ENCODE results near the gene TRPC3. TPM values are rescaled to one million over a fixed set of nuclear protein-coding genes. Genes with fewer than 3 reads are reported as not detected.

The TRPC3 gene
- total RNA-seq, 1 experiment from 2014 or later, result 0.25 TPM

- POLR2A ChIA-PET, result no interaction called here
- H3K79me2 ChIP-seq (ENCODE audit: insufficient read depth, low read length), result no peaks in the 10 kb centered on the region
- no peaks in the 10 kb centered on the region for H3K9me2 ChIP-seq (ENCODE audit: insufficient read depth)
- no peak for TF ChIP-seq POLR2A (IDR thresholded peaks at IDR 0.05; ENCODE audit: borderline replicate concordance, extremely low read depth, insufficient read depth, insufficient read length)
- no peak for TF ChIP-seq ELF1 (IDR thresholded peaks at IDR 0.05; ENCODE audit: borderline replicate concordance, low read depth)
- TF ChIP-seq FOSL1 (IDR thresholded peaks at IDR 0.05; ENCODE audit: low read depth), result no peak
- no peak for TF ChIP-seq EZH2 (IDR thresholded peaks at IDR 0.05)
- no peak for TF ChIP-seq REST (IDR thresholded peaks at IDR 0.05; ENCODE audit: low read depth)
- no peak for TF ChIP-seq CBX3 (IDR thresholded peaks at IDR 0.05; ENCODE audit: low read depth)
- no peak for TF ChIP-seq ZFX (IDR thresholded peaks at IDR 0.05)
- CTCF ChIA-PET, result no interaction called here
- intact Hi-C loops (cut with micrococcal nuclease), result no loop called here
- H3K36me3 ChIP-seq (ENCODE audit: control insufficient read depth in 1 of 2, insufficient read depth in 2 of 2, low read length in 2 of 2), result no peaks in the 10 kb centered on the region
- no peak overlapping the region for H3K4me3 ChIP-seq (replicated peaks in 1 of 2; ENCODE audit: low read depth in 1 of 2, low read length in 2 of 2)
- no peak for ATAC-seq
- no peaks in the 10 kb centered on the region for H4K20me1 ChIP-seq (ENCODE audit: insufficient read depth)
- no TSS peak for BruUV-seq (replicated peaks)
- H3K27ac ChIP-seq (ENCODE audit: low read depth, low read length), result no peak overlapping the region
- H3K27me3 ChIP-seq (ENCODE audit: insufficient read depth, low read length), result no peaks in the 10 kb centered on the region
- H3K4me2 ChIP-seq (ENCODE audit: low read length), result no peak overlapping the region
- no peaks in the 10 kb centered on the region for H3K9me3 ChIP-seq (ENCODE audit: control insufficient read depth in 1 of 2, insufficient read depth in 1 of 2, low read depth in 1 of 2, low read length in 2 of 2)
- DNase-seq (ENCODE audit: low read depth, low spot score), result no peak
- no peak overlapping the region for H2AFZ ChIP-seq (ENCODE audit: low read depth, low read length, poor library complexity, severe bottlenecking)
- RAD21 ChIA-PET (ENCODE audit: low non-redundant PET in 1 of 2, low total read pairs in 2 of 2, uncharacterized antibody in 2 of 2, unreplicated experiment in 2 of 2), result no interaction called here
- H3K9ac ChIP-seq (ENCODE audit: low read length), result no peak overlapping the region
- no peaks in the 10 kb centered on the region for H3K4me1 ChIP-seq (ENCODE audit: control insufficient read depth in 1 of 2, insufficient read depth in 2 of 2, low read length in 2 of 2)
Observed at GRCh38 chr4:121980643-121981042, 28.8 kb upstream of the TRPC3 start.

- CTCF ChIA-PET, result no interaction called here
- intact Hi-C loops (cut with micrococcal nuclease), result no loop called here
- BruUV-seq (replicated peaks), result no TSS peak
- H3K4me1 ChIP-seq (ENCODE audit: control insufficient read depth in 1 of 2, insufficient read depth in 2 of 2, low read length in 2 of 2), result no peaks in the 10 kb centered on the region
- H3K9ac ChIP-seq (ENCODE audit: low read length), result no peak overlapping the region
- H4K20me1 ChIP-seq (ENCODE audit: insufficient read depth), result no peaks in the 10 kb centered on the region
- ATAC-seq, result no peak
- H2AFZ ChIP-seq (ENCODE audit: low read depth, low read length, poor library complexity, severe bottlenecking), result no peak overlapping the region
- no peaks in the 10 kb centered on the region for H3K79me2 ChIP-seq (ENCODE audit: insufficient read depth, low read length)
- RAD21 ChIA-PET (ENCODE audit: low non-redundant PET in 1 of 2, low total read pairs in 2 of 2, uncharacterized antibody in 2 of 2, unreplicated experiment in 2 of 2), result no interaction called here
- no peak overlapping the region for H3K4me3 ChIP-seq (replicated peaks in 1 of 2; ENCODE audit: low read depth in 1 of 2, low read length in 2 of 2)
- no peak overlapping the region for H3K27ac ChIP-seq (ENCODE audit: low read depth, low read length)
- POLR2A ChIA-PET, result no interaction called here
- H3K4me2 ChIP-seq (ENCODE audit: low read length), result no peak overlapping the region
- no peaks in the 10 kb centered on the region for H3K36me3 ChIP-seq (ENCODE audit: control insufficient read depth in 1 of 2, insufficient read depth in 2 of 2, low read length in 2 of 2)
- DNase-seq (ENCODE audit: low read depth, low spot score), result no peak
- no peaks in the 10 kb centered on the region for H3K27me3 ChIP-seq (ENCODE audit: insufficient read depth, low read length)
- no peaks in the 10 kb centered on the region for H3K9me3 ChIP-seq (ENCODE audit: control insufficient read depth in 1 of 2, insufficient read depth in 1 of 2, low read depth in 1 of 2, low read length in 2 of 2)
- H3K9me2 ChIP-seq (ENCODE audit: insufficient read depth), result no peaks in the 10 kb centered on the region
- TF ChIP-seq ZFX (IDR thresholded peaks at IDR 0.05), result no peak
- TF ChIP-seq CEBPB (IDR thresholded peaks at IDR 0.05; ENCODE audit: low read depth), result no peak
- TF ChIP-seq ZNF274 (IDR thresholded peaks at IDR 0.05; ENCODE audit: low read depth, low read length), result no peak
- no peak for TF ChIP-seq RAD21 (IDR thresholded peaks at IDR 0.05; ENCODE audit: low read depth)
- TF ChIP-seq CBX3 (IDR thresholded peaks at IDR 0.05; ENCODE audit: low read depth), result no peak
- no peak for TF ChIP-seq EZH2 (IDR thresholded peaks at IDR 0.05)
- TF ChIP-seq POLR2AphosphoS5 (IDR thresholded peaks at IDR 0.05; ENCODE audit: low read depth, low read length), result no peak
- TF ChIP-seq SP1 (IDR thresholded peaks at IDR 0.05; ENCODE audit: low read depth), result no peak
- no peak for TF ChIP-seq SRF (IDR thresholded peaks at IDR 0.05; ENCODE audit: low read depth)
- TF ChIP-seq FOSL1 (IDR thresholded peaks at IDR 0.05; ENCODE audit: low read depth), result no peak
- TF ChIP-seq ELF1 (IDR thresholded peaks at IDR 0.05; ENCODE audit: borderline replicate concordance, low read depth), result no peak
- TF ChIP-seq YY1 (IDR thresholded peaks at IDR 0.05; ENCODE audit: extremely low read depth, insufficient replicate concordance, low read depth, low read length), result no peak
- TF ChIP-seq REST (IDR thresholded peaks at IDR 0.05; ENCODE audit: low read depth), result no peak
- no peak for TF ChIP-seq TCF7L2 (IDR thresholded peaks at IDR 0.05; ENCODE audit: borderline replicate concordance, extremely low read depth, insufficient read depth, insufficient read length)
Observed at GRCh38 chr4:121978172-121978516, 26.3 kb upstream of the TRPC3 start.

All from HCT116 (cell line).